GM12878 (cell line): ENCODE data around the gene SLC35E4. TPM values are rescaled to one million over a fixed set of nuclear protein-coding genes. Genes with fewer than 3 reads are reported as not detected.
A peak's percentile ranks its signal among the peaks of the same experiment; 100 is the strongest.

Experiments
- ATAC-seq: fragments of 200-7000 bp; cut with Tn5 transposase; 3 replicates; pipeline ENCODE4 v1.9.1; 2020; ENCODE audit warnings: mild to moderate bottlenecking, moderate library complexity
- BruUV-seq: library from RNA; stranded (reverse); fragments of 400-500 nt; replicated peaks from 2 replicates; lab custom pipeline; 2021; lab: Mats Ljungman, UMichigan
- CTCF ChIA-PET: fragments of 300-600 bp; sonication (Branson Sonifier 250); formaldehyde crosslinking; extraction: SDS; loops from one replicate; lab custom pipeline; 2021; ENCODE audit warnings: inconsistent platforms; lab: Yijun Ruan, JAX
- POLR2A ChIA-PET: fragments of 350-600 bp; formaldehyde crosslinking; extraction: SDS; loops from one replicate; lab custom pipeline; 2021; ENCODE audit warnings: inconsistent platforms; lab: Charles Lee
- RAD21 ChIA-PET: fragments of 300-600 bp; sonication (Branson Sonifier 250); formaldehyde crosslinking; loops from one replicate; lab custom pipeline; 2023; ENCODE audit warnings: antibody characterized with exemption; ENCODE audit not compliant: unreplicated experiment; lab: Charles Lee
- SMC1A ChIA-PET: fragments of 300-600 bp; sonication (Branson Sonifier 250); formaldehyde crosslinking; loops from one replicate; lab custom pipeline; 2023; ENCODE audit not compliant: unreplicated experiment, uncharacterized antibody; lab: Charles Lee
- DNase-seq: peaks from one replicate; pipeline ENCODE4 v3.0.0-alpha.2; 2011; ENCODE audit warnings: low read depth, low spot score
- FAIRE-seq: peaks from 3 replicates; lab custom pipeline; 2011; peaks lifted over from hg19 to GRCh38; lab: Jason Lieb, UNC
- H2AFZ ChIP-seq: 2 replicates; pipeline ENCODE4 v1.6.0; 2011; ENCODE audit warnings: low read depth, low read length, control low read depth; ENCODE audit not compliant: control insufficient read depth
- H3K27ac ChIP-seq: 2 replicates; pipeline ENCODE4 v1.5.1; 2011; ENCODE audit warnings: control low read depth; ENCODE audit not compliant: control insufficient read depth, insufficient read depth
- H3K27me3 ChIP-seq, 2 experiments: replicated peaks in 1 of 2; 2 replicates each; pipeline versions ENCODE4 v1.6.0 to v1.6.1; 2011; ENCODE audit warnings: low read length in 1 of 2; ENCODE audit not compliant: control insufficient read depth in 2 of 2, insufficient read depth in 2 of 2
- H3K36me3 ChIP-seq, 2 experiments: 2 replicates each; pipeline ENCODE4 v1.5.1; 2011; ENCODE audit warnings: low read length in 1 of 2; ENCODE audit not compliant: control insufficient read depth in 2 of 2, insufficient read depth in 2 of 2
- H3K4me1 ChIP-seq: 2 replicates; pipeline ENCODE4 v1.6.1; 2011; ENCODE audit warnings: mild to moderate bottlenecking, low read length, moderate library complexity, mixed read lengths; ENCODE audit not compliant: control insufficient read depth, insufficient read depth
- H3K4me2 ChIP-seq: 2 replicates; pipeline ENCODE4 v1.6.0; 2011; ENCODE audit warnings: control low read depth; ENCODE audit not compliant: control insufficient read depth, insufficient read depth
- H3K4me3 ChIP-seq: fragments of 200-600 bp; sonication (generic); 2 replicates; pipeline ENCODE4 v1.5.1; 2016
- H3K79me2 ChIP-seq: 2 replicates; pipeline ENCODE4 v1.6.0; 2011; ENCODE audit warnings: low read length; ENCODE audit not compliant: control insufficient read depth, insufficient read depth
- H3K9ac ChIP-seq: 2 replicates; pipeline ENCODE4 v1.8.0; 2011; ENCODE audit warnings: low read length, control low read depth, mixed read lengths; ENCODE audit not compliant: control insufficient read depth, insufficient read depth
- H3K9me3 ChIP-seq: replicated peaks from 3 replicates; pipeline ENCODE4 v1.5.1; 2011; ENCODE audit warnings: mild to moderate bottlenecking, low read length; ENCODE audit not compliant: control insufficient read depth, insufficient read depth
- H4K20me1 ChIP-seq: 2 replicates; pipeline ENCODE4 v1.6.0; 2011; ENCODE audit not compliant: control insufficient read depth, insufficient read depth
- WGBS: methylation state at CpG from one replicate; pipeline ENCODE4 v1.1.6; 2016; ENCODE audit warnings: low lambda C conversion rate; ENCODE audit not compliant: insufficient replicate concordance, insufficient coverage; ENCODE audit errors: missing lambda C conversion rate; 5-methylcytosine and 5-hydroxymethylcytosine counted together
- in situ Hi-C: fragments of 300-500 bp; cut with MboI; formaldehyde crosslinking; loops from 9 replicates; pipeline ENCODE4 v1.14.3; 2018; ENCODE audit warnings: mixed read lengths
- intact Hi-C: fragments of 100-400 bp; cut with micrococcal nuclease; formaldehyde crosslinking; loops from one replicate; pipeline ENCODE4 v1.14.2; 2022; ENCODE audit not compliant: unreplicated experiment
- polyA plus RNA-seq, 11 experiments: library from polyadenylated mRNA; depleted of rRNA in 4 of 11; unstranded in 6 of 11; stranded (reverse) in 5 of 11; fragments of >200 nt; fragmentation: Nextera tagmentation in 4 of 11; fragmentation: Illumina TruSeq in 1 of 11; extraction: Ambion mirVana in 4 of 11; extraction: Trizol in 1 of 11; gene quantifications; 1 replicate in 1 of 11; 2 replicates in 10 of 11; pipeline versions ENCODE4 v1.2.1 to v1.2.3, GENCODE V29; 2011 to 2016; ENCODE audit warnings: inconsistent platforms in 2 of 11, missing spikeins in 2 of 11, low read depth in 1 of 11
- total RNA-seq, 4 experiments: library from RNA; depleted of rRNA in 3 of 4; stranded (reverse); fragments of >200 nt in 3 of 4; fragmentation: Illumina TruSeq in 1 of 4; extraction: Trizol in 1 of 4; gene quantifications; 2 replicates each; pipeline versions ENCODE4 v1.2.1 to v1.2.3, GENCODE V29; 2013 to 2021
- TF ChIP-seq, protein P1 (sequence below): fragments of 450-650 bp; formaldehyde crosslinking; IDR thresholded peaks from 2 replicates; pipeline ENCODE4 v1.4.0; 2022; ENCODE audit warnings: mild to moderate bottlenecking, moderate library complexity
- TF ChIP-seq, protein P2 (sequence below): fragments of 450-650 bp; IDR thresholded peaks from 2 replicates; pipeline ENCODE4 v1.6.1; 2016; ENCODE audit warnings: mild to moderate bottlenecking

The SLC35E4 gene
- total and polyA plus RNA-seq, 10 of the 15 experiments (the other 5 are each of a cell fraction or from before 2014, with no cell fraction given), result 0.16 to 5.3 (median 2.9) TPM; not detected in 1

DNA sequence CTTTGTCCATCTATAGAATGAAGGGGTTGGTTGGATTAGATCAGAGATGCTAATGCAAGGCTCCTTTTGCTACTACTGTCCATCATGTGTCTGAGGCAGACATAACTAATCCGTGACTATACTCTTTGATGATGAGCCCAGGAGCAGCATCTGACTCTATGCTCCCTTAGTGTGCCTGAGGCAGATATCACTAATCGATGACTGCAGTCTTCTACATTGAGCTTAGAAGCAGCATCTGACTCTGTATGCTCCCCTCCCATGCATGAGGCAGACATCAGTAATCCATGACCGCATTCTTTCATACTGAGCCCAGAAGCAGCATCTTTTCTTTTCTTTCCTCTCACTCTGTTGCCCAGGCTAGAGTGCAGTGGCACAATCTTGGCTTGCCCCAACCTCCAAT, 24.4 kb upstream of the SLC35E4 start:
- H3K79me2 ChIP-seq, result no peaks in the 10 kb centered on the region
- no peak overlapping the region for H3K9ac ChIP-seq
- FAIRE-seq, result no peak
- DNase-seq, result no peak
- H3K4me3 ChIP-seq, result no peak overlapping the region
- H2AFZ ChIP-seq, result no peak overlapping the region
- RAD21 ChIA-PET, result no interaction called here
- TF ChIP-seq, protein P1, sequence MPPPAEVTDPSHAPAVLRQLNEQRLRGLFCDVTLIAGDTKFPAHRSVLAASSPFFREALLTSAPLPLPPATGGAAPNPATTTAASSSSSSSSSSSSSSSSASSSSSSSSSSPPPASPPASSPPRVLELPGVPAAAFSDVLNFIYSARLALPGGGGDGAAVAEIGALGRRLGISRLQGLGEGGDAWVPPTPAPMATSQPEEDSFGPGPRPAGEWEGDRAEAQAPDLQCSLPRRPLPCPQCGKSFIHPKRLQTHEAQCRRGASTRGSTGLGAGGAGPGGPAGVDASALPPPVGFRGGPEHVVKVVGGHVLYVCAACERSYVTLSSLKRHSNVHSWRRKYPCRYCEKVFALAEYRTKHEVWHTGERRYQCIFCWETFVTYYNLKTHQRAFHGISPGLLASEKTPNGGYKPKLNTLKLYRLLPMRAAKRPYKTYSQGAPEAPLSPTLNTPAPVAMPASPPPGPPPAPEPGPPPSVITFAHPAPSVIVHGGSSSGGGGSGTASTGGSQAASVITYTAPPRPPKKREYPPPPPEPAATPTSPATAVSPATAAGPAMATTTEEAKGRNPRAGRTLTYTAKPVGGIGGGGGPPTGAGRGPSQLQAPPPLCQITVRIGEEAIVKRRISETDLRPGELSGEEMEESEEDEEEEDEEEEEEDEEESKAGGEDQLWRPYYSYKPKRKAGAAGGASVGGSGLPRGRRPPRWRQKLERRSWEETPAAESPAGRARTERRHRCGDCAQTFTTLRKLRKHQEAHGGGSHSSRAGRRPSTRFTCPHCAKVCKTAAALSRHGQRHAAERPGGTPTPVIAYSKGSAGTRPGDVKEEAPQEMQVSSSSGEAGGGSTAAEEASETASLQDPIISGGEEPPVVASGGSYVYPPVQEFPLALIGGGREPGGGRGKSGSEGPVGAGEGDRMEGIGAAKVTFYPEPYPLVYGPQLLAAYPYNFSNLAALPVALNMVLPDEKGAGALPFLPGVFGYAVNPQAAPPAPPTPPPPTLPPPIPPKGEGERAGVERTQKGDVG (CRISPR knock-in tag), result no peak
- TF ChIP-seq, protein P2, sequence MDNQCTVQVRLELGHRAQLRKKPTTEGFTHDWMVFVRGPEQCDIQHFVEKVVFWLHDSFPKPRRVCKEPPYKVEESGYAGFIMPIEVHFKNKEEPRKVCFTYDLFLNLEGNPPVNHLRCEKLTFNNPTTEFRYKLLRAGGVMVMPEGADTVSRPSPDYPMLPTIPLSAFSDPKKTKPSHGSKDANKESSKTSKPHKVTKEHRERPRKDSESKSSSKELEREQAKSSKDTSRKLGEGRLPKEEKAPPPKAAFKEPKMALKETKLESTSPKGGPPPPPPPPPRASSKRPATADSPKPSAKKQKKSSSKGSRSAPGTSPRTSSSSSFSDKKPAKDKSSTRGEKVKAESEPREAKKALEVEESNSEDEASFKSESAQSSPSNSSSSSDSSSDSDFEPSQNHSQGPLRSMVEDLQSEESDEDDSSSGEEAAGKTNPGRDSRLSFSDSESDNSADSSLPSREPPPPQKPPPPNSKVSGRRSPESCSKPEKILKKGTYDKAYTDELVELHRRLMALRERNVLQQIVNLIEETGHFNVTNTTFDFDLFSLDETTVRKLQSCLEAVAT, result 0 out of 2 replicates have a peak, but pooled peaks have one; percentile 37
- no peaks in the 10 kb centered on the region for H4K20me1 ChIP-seq
- no peak for ATAC-seq
- no peaks in the 10 kb centered on the region for H3K9me3 ChIP-seq
- SMC1A ChIA-PET, result no interaction called here
- no peaks in the 10 kb centered on the region for H3K27me3 ChIP-seq
- intact Hi-C loops, result no loop called here
- in situ Hi-C loops, result no loop called here
- POLR2A ChIA-PET, result no interaction called here
- H3K4me2 ChIP-seq, result no peak overlapping the region
- CTCF ChIA-PET, result interaction anchor here (6.4 kb wide), 1 partner anchor 145 kb away, joined by 37 read pairs; no protein-coding TSS in a partner anchor
- 94% methylated on average over 3 of the region's 3 CpGs for WGBS
- no peaks in the 10 kb centered on the region for H3K36me3 ChIP-seq
- peaks cover 42% of the 10 kb centered on the region for H3K4me1 ChIP-seq
- H3K27ac ChIP-seq, result no peak overlapping the region
- no TSS peak for BruUV-seq
